Bronchial epithelial cell (primary cell): ENCODE data around the gene PTPRN2. TPM values are rescaled to one million over a fixed set of nuclear protein-coding genes. Genes with fewer than 3 reads are reported as not detected.

Experiments used
- DNase-seq: peaks from one replicate; pipeline ENCODE4 v3.0.0-alpha.2; 2010; ENCODE audit warnings: low read depth
- FAIRE-seq: peaks from 2 replicates; lab custom pipeline; 2011; peaks lifted over from hg19 to GRCh38; lab: Jason Lieb, UNC
- H3K27me3 ChIP-seq: 2 replicates; pipeline ENCODE4 v1.5.1; 2011; ENCODE audit warnings: low read length; ENCODE audit not compliant: control insufficient read depth, insufficient read depth
- H3K36me3 ChIP-seq: 2 replicates; pipeline ENCODE4 v1.5.1; 2011; ENCODE audit warnings: low read length; ENCODE audit not compliant: control insufficient read depth, insufficient read depth
- H3K4me3 ChIP-seq: 2 replicates; pipeline ENCODE4 v1.5.1; 2011; ENCODE audit warnings: mild to moderate bottlenecking, low read depth, low read length, control low read depth
- CTCF ChIP-seq: IDR thresholded peaks from 2 replicates; pipeline ENCODE4 v1.5.1; 2011; ENCODE audit warnings: mild to moderate bottlenecking, moderate library complexity, low read length, control low read depth, inconsistent platforms; ENCODE audit not compliant: insufficient read depth, severe bottlenecking
- total RNA-seq: library from RNA; depleted of rRNA; stranded (reverse); fragments of >200 nt; gene quantifications from 2 replicates; pipeline ENCODE4 v1.2.1, GENCODE V29; 2014

Gene PTPRN2
- total RNA-seq, 1 donor from 2014 or later, result 1.1 TPM

- TF ChIP-seq CTCF, result no peak
- Histone ChIP-seq H3K4me3 (no peak overlapping the region), H3K36me3 (no peaks in the 10 kb centered on the region), H3K27me3 (no peaks in the 10 kb centered on the region)
- FAIRE-seq (no peak), DNase-seq (no peak)
Observed at GRCh38 chr7:158030071-158030470, 557.6 kb downstream of the PTPRN2 start.

- no peak for TF ChIP-seq CTCF
- no peaks in the 10 kb centered on the region for H3K36me3 ChIP-seq
- FAIRE-seq, result no peak
- DNase-seq, result no peak
- H3K4me3 ChIP-seq, result no peak overlapping the region
- no peaks in the 10 kb centered on the region for H3K27me3 ChIP-seq
Observed at GRCh38 chr7:158029509-158029908, 558.1 kb downstream of the PTPRN2 start.

- no peak for TF ChIP-seq CTCF
- H3K36me3 ChIP-seq, result no peaks in the 10 kb centered on the region
- no peaks in the 10 kb centered on the region for H3K27me3 ChIP-seq
- FAIRE-seq (no peak), DNase-seq (no peak)
- no peak overlapping the region for H3K4me3 ChIP-seq
Observed at GRCh38 chr7:158028971-158029370, 558.7 kb downstream of the PTPRN2 start.

GRCh38 chr7:158028290-158028941 is 559.2 kb downstream of the PTPRN2 start:
- no peak for FAIRE-seq

GRCh38 chr7:158027646-158028045 is 560.0 kb downstream of the PTPRN2 start:
- Histone ChIP-seq H3K4me3 (no peak overlapping the region), H3K36me3 (no peaks in the 10 kb centered on the region), H3K27me3 (no peaks in the 10 kb centered on the region)
- FAIRE-seq, result no peak
- no peak for DNase-seq
- TF ChIP-seq CTCF, result no peak

More at GRCh38 chr7:158028290-158028941, 559.2 kb downstream of the PTPRN2 start:
- no peak overlapping the region for H3K4me3 ChIP-seq
- H3K36me3 ChIP-seq, result no peaks in the 10 kb centered on the region
- TF ChIP-seq CTCF, result no peak
- H3K27me3 ChIP-seq, result no peaks in the 10 kb centered on the region
- DNase-seq, result no peak
